HepG2 (cell line): ENCODE data around the gene LXN. TPM values are rescaled to one million over a fixed set of nuclear protein-coding genes. Genes with fewer than 3 reads are reported as not detected.

Experiments
- ATAC-seq: fragments of 200-7000 bp; cut with Tn5 transposase; 3 replicates; pipeline ENCODE4 v1.9.1; 2020; ENCODE audit warnings: mild to moderate bottlenecking, moderate library complexity
- BruUV-seq: library from RNA; stranded (reverse); fragments of 400-500 nt; replicated peaks from 2 replicates; lab custom pipeline; 2021; lab: Mats Ljungman, UMichigan
- CTCF ChIA-PET: fragments of 300-600 bp; formaldehyde crosslinking; extraction: SDS; loops from one replicate; lab custom pipeline; 2021; ENCODE audit warnings: low total read pairs, inconsistent platforms, low intra/inter-chr PET ratio; lab: Yijun Ruan, JAX
- POLR2A ChIA-PET: fragments of 350-600 bp; sonication (Branson Sonifier 250); formaldehyde crosslinking; loops from one replicate; lab custom pipeline; 2020; ENCODE audit warnings: antibody characterized with exemption, inconsistent platforms; lab: Yijun Ruan, JAX
- DNase-seq: peaks from one replicate; pipeline ENCODE4 v3.0.0-alpha.2; 2015; ENCODE audit warnings: low spot score
- FAIRE-seq: peaks from 3 replicates; lab custom pipeline; 2011; peaks lifted over from hg19 to GRCh38; lab: Jason Lieb, UNC
- H2AFZ ChIP-seq: one replicate; pipeline ENCODE4 v1.6.1; 2011; ENCODE audit warnings: low read length, inconsistent platforms
- H3K27ac ChIP-seq: fragments of 300-600 bp; 3 replicates; pipeline ENCODE4 v1.8.0; 2011; ENCODE audit warnings: mixed run types, mild to moderate bottlenecking, mixed read lengths, low read length, inconsistent platforms; ENCODE audit not compliant: insufficient read depth; ENCODE audit errors: extremely low read length
- H3K27me3 ChIP-seq, 2 experiments: fragments of 200-600 bp in 1 of 2; 2 replicates in 1 of 2; 3 replicates in 1 of 2; pipeline versions ENCODE4 v1.6.0 to v1.8.0; 2011; ENCODE audit warnings: low read length in 2 of 2, mild to moderate bottlenecking in 2 of 2, moderate library complexity in 2 of 2, inconsistent platforms in 1 of 2; ENCODE audit not compliant: insufficient read depth in 2 of 2, control insufficient read depth in 1 of 2
- H3K36me3 ChIP-seq, 2 experiments: fragments of 200-600 bp in 1 of 2; replicated peaks in 1 of 2; 2 replicates in 1 of 2; 3 replicates in 1 of 2; pipeline versions ENCODE4 v1.5.1 to v1.8.0; 2011; ENCODE audit warnings: low read length in 2 of 2, inconsistent platforms in 1 of 2; ENCODE audit not compliant: insufficient read depth in 2 of 2, control insufficient read depth in 1 of 2
- H3K4me1 ChIP-seq: 2 replicates; pipeline ENCODE4 v1.5.1; 2012; ENCODE audit warnings: low read length, inconsistent platforms; ENCODE audit not compliant: insufficient read depth
- H3K4me2 ChIP-seq: 2 replicates; pipeline ENCODE4 v1.6.0; 2011; ENCODE audit warnings: low read depth, low read length, inconsistent platforms
- H3K4me3 ChIP-seq, 3 experiments: fragments of 200-600 bp in 1 of 3; sonication (generic), shearing (Covaris generic) in 1 of 3; replicated peaks in 1 of 3; 2 replicates each; pipeline ENCODE4 v1.5.1; 2011 to 2016; ENCODE audit warnings: low read length in 3 of 3, inconsistent platforms in 2 of 3, low read depth in 2 of 3, mild to moderate bottlenecking in 2 of 3, control low read depth in 1 of 3, mixed read lengths in 1 of 3; ENCODE audit not compliant: insufficient read depth in 1 of 3
- H3K79me2 ChIP-seq: one replicate; pipeline ENCODE4 v1.6.1; 2011; ENCODE audit warnings: low read length, inconsistent platforms; ENCODE audit not compliant: insufficient read depth
- H3K9ac ChIP-seq: 2 replicates; pipeline ENCODE4 v1.6.0; 2011; ENCODE audit warnings: mild to moderate bottlenecking, low read depth, low read length, inconsistent platforms; ENCODE audit not compliant: insufficient read depth
- H3K9me3 ChIP-seq: 2 replicates; pipeline ENCODE4 v1.5.1; 2012; ENCODE audit warnings: mild to moderate bottlenecking, low read length
- H4K20me1 ChIP-seq: 2 replicates; pipeline ENCODE4 v1.6.0; 2011; ENCODE audit warnings: inconsistent platforms, mild to moderate bottlenecking, low read length, moderate library complexity; ENCODE audit not compliant: insufficient read depth
- ATF1 ChIP-seq: IDR thresholded peaks from 2 replicates; pipeline ENCODE4 v1.6.1; 2016; ENCODE audit warnings: mild to moderate bottlenecking, control low read depth
- CENPX ChIP-seq: sonication (generic); formaldehyde crosslinking; IDR thresholded peaks from 2 replicates; pipeline ENCODE4 v1.9.0; 2021; ENCODE audit warnings: mild to moderate bottlenecking, missing genetic modification reagents, moderate library complexity
- CHCHD3 ChIP-seq: sonication (generic); formaldehyde crosslinking; IDR thresholded peaks from 2 replicates; pipeline ENCODE4 v1.8.0; 2022; ENCODE audit warnings: mild to moderate bottlenecking, missing genetic modification reagents, moderate library complexity
- IRF2 ChIP-seq: IDR thresholded peaks from 2 replicates; pipeline ENCODE4 v1.6.1; 2018; ENCODE audit warnings: missing genetic modification reagents, missing compliant biosample characterization
- KMT2A ChIP-seq: sonication (generic); formaldehyde crosslinking; IDR thresholded peaks from 2 replicates; pipeline ENCODE4 v1.4.0; 2020; ENCODE audit warnings: missing genetic modification reagents
- KMT2B ChIP-seq: IDR thresholded peaks from 2 replicates; pipeline ENCODE4 v1.6.1; 2016; ENCODE audit warnings: missing genetic modification reagents, missing compliant biosample characterization
- ZFP90 ChIP-seq: sonication (generic); formaldehyde crosslinking; IDR thresholded peaks from 2 replicates; pipeline ENCODE4 v1.8.0; 2022; ENCODE audit warnings: missing genetic modification reagents, mild to moderate bottlenecking, inconsistent platforms, borderline replicate concordance
- ZMYM4 ChIP-seq: sonication (generic); formaldehyde crosslinking; IDR thresholded peaks from 2 replicates; pipeline ENCODE4 v1.8.1; 2023; ENCODE audit warnings: mild to moderate bottlenecking, missing genetic modification reagents
- ZNF7 ChIP-seq: IDR thresholded peaks from 2 replicates; pipeline ENCODE4 v1.6.1; 2016; ENCODE audit warnings: missing biosample characterization, missing genetic modification reagents
- WGBS: methylation state at CpG from one replicate; pipeline ENCODE4 v1.1.6; 2017; ENCODE audit warnings: low lambda C conversion rate; 5-methylcytosine and 5-hydroxymethylcytosine counted together
- in situ Hi-C: cut with HindIII; loops from 2 replicates; pipeline ENCODE4 v1.10.0; 2017; ENCODE audit warnings: low pct_unique_long_range_greater_than_20kb; ENCODE audit not compliant: extremely low pct_ligation_motif_present
- intact Hi-C: fragments of 100-400 bp; cut with micrococcal nuclease; formaldehyde crosslinking; loops from one replicate; pipeline ENCODE4 v1.10.0; 2022; ENCODE audit not compliant: unreplicated experiment
- polyA plus RNA-seq, 8 experiments: library from polyadenylated mRNA; depleted of rRNA in 3 of 8; stranded (reverse) in 7 of 8; unstranded in 1 of 8; fragments of >200 nt; fragmentation: Illumina TruSeq in 4 of 8; extraction: Trizol in 4 of 8; gene quantifications; 2 replicates each; pipeline versions ENCODE4 v1.2.1 to v1.2.3, GENCODE V29; 2011 to 2016; ENCODE audit warnings: low read depth in 4 of 8, missing spikeins in 1 of 8, mixed read lengths in 1 of 8; ENCODE audit not compliant: insufficient read depth in 1 of 8
- total RNA-seq, 5 experiments: library from RNA; depleted of rRNA; stranded (reverse); fragments of >200 nt; fragmentation: Illumina TruSeq; extraction: Trizol; gene quantifications; 2 replicates each; pipeline ENCODE4 v1.2.3, GENCODE V29; 2016; ENCODE audit warnings: low read depth in 1 of 5
- TF ChIP-seq, protein P1 (sequence below): sonication (generic); formaldehyde crosslinking; conservative IDR thresholded peaks from 2 replicates; pipeline ENCODE4 v1.8.1; 2023; ENCODE audit warnings: missing genetic modification reagents
- TF ChIP-seq, protein P2 (sequence below): sonication (generic); formaldehyde crosslinking; IDR thresholded peaks from 2 replicates; pipeline ENCODE4 v1.8.1; 2023; ENCODE audit warnings: missing genetic modification reagents, inconsistent platforms, borderline replicate concordance
- TF ChIP-seq, protein P3 (sequence below): IDR thresholded peaks from 2 replicates; pipeline ENCODE4 v1.6.1; 2016; ENCODE audit warnings: mild to moderate bottlenecking
- TF ChIP-seq, protein P4 (sequence below): sonication (generic); formaldehyde crosslinking; IDR thresholded peaks from 2 replicates; pipeline ENCODE4 v1.4.0; 2020; ENCODE audit warnings: missing genetic modification reagents

Gene LXN
- total and polyA plus RNA-seq, 2 of the 13 experiments (the other 11 are each of a cell fraction or from before 2014, with no cell fraction given), result not detected

DNA sequence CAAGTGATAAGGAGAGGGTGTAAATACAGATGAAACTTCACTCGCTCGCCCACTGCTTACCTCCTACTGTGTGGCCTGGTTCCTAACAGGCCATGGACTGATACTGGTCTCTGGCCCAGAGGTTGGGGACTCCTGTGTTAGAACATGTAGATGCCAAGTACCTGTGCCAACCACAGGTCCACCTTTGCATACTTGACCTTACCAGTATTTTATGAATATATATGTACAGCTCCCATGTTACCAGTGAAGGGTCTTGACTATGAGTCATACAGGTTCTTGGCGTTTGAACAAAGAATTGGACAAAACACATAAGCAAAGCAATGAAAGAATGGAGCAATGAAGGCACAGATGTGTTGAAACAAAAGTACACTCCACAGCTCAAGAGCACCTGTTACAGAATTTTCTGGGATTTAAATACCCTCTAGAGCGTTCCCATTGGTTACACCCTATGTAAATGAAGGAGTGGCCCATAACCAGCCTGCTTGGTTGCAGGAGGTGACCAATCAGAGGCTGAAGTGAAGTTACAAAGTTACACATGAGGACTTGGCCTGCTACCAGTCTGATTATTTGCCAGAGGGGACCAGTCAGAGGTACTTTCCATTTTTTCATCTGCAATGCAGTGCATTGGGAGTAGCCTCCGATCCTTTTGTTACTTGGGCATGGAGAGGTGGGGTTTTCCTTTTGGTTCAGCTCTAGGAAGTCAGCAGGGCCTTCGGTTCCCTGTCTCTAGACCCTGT is 29.8 kb downstream of the LXN start:
- no peaks in the 10 kb centered on the region; the same call in 1 of the 2 replicates for H4K20me1 ChIP-seq
- intact Hi-C loops (loop anchor here (5.0 to 10.0 kb wide), 4 partner anchors 90 to 1028 kb away; partner anchors contain the start of gene MFSD1), in situ Hi-C loops (loop anchor here (5.0 kb wide), 1 partner anchor 105 kb away; no protein-coding TSS in a partner anchor)
- peaks cover 23% of the 10 kb centered on the region for H3K79me2 ChIP-seq
- FAIRE-seq (no peak), ATAC-seq (peak; percentile 4; the same call in 1 of the 3 replicates), DNase-seq (no peak)
- no peak overlapping the region for H3K9ac ChIP-seq
- 51% methylated on average over 6 of the region's 6 CpGs for WGBS
- POLR2A ChIA-PET, result no interaction called here
- H3K27me3 ChIP-seq, result no peaks in the 10 kb centered on the region; a peak in 1 of 5 replicates
- H3K4me2 ChIP-seq, result peak overlapping the region; percentile 50
- peak overlapping the region; percentile 83 for H2AFZ ChIP-seq
- H3K9me3 ChIP-seq, result no peaks in the 10 kb centered on the region
- H3K27ac ChIP-seq, result no peak overlapping the region
- H3K4me3 ChIP-seq, result 0 out of 6 replicates have a peak overlapping the region, but pooled peaks of 1 of the 3 experiments have one; percentile 38
- peaks cover 2 to 5% of the 10 kb centered on the region in 2 experiments; a peak in 2 of 5 replicates for H3K36me3 ChIP-seq
- CTCF ChIA-PET, result no interaction called here
- TF ChIP-seq ZMYM4 (CRISPR knock-in tag), result 0 out of 2 replicates have a peak, but pooled peaks have one; percentile 29
- TF ChIP-seq KMT2A (CRISPR knock-in tag), result no peak
- TF ChIP-seq, protein P1, sequence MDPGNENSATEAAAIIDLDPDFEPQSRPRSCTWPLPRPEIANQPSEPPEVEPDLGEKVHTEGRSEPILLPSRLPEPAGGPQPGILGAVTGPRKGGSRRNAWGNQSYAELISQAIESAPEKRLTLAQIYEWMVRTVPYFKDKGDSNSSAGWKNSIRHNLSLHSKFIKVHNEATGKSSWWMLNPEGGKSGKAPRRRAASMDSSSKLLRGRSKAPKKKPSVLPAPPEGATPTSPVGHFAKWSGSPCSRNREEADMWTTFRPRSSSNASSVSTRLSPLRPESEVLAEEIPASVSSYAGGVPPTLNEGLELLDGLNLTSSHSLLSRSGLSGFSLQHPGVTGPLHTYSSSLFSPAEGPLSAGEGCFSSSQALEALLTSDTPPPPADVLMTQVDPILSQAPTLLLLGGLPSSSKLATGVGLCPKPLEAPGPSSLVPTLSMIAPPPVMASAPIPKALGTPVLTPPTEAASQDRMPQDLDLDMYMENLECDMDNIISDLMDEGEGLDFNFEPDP, result 0 out of 2 replicates have a peak, but pooled peaks have one; percentile 40
- H3K4me1 ChIP-seq, result peaks cover 23% of the 10 kb centered on the region
- BruUV-seq, result no TSS peak

DNA sequence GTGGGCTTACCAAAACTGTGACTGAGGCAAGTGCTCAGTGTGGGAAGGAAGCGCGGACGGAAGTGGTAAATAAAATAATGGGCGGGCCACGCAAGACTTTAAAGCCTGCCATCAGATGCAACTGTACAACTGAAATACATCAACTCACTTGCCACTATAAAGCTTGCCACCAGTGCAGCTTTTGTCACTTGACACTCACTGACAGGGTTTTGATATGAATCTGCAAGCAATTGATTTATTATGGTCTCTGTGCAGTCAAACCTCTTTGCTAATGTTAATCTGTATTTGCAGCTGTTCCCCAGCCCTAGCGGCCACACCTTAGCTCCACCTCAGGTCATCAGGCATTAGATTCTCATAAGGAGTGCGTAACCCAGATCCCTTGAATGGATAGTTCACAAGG is 30.4 kb downstream of the LXN start:
- 88% methylated on average over 7 of the region's 7 CpGs for WGBS
- TF ChIP-seq, protein P2, sequence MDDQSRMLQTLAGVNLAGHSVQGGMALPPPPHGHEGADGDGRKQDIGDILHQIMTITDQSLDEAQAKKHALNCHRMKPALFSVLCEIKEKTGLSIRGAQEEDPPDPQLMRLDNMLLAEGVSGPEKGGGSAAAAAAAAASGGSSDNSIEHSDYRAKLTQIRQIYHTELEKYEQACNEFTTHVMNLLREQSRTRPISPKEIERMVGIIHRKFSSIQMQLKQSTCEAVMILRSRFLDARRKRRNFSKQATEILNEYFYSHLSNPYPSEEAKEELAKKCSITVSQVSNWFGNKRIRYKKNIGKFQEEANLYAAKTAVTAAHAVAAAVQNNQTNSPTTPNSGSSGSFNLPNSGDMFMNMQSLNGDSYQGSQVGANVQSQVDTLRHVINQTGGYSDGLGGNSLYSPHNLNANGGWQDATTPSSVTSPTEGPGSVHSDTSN (CRISPR knock-in tag), result no peak
- TF ChIP-seq CHCHD3 (CRISPR knock-in tag) (no peak), CENPX (CRISPR knock-in tag) (no peak), IRF2 (no peak), ZFP90 (no peak), ZNF7 (CRISPR knock-in tag) (no peak), ATF1 (CRISPR knock-in tag) (no peak), KMT2B (CRISPR knock-in tag) (no peak)
- TF ChIP-seq, protein P3, sequence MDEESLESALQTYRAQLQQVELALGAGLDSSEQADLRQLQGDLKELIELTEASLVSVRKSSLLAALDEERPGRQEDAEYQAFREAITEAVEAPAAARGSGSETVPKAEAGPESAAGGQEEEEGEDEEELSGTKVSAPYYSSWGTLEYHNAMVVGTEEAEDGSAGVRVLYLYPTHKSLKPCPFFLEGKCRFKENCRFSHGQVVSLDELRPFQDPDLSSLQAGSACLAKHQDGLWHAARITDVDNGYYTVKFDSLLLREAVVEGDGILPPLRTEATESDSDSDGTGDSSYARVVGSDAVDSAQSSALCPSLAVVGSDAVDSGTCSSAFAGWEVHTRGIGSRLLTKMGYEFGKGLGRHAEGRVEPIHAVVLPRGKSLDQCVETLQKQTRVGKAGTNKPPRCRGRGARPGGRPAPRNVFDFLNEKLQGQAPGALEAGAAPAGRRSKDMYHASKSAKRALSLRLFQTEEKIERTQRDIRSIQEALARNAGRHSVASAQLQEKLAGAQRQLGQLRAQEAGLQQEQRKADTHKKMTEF, result no peak
- TF ChIP-seq, protein P4, sequence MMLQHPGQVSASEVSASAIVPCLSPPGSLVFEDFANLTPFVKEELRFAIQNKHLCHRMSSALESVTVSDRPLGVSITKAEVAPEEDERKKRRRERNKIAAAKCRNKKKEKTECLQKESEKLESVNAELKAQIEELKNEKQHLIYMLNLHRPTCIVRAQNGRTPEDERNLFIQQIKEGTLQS (CRISPR knock-in tag), result no peak

More for the DNA sequence above, 30.4 kb downstream of the LXN start:
- no peak overlapping the region for H3K4me2 ChIP-seq
- no peak overlapping the region for H2AFZ ChIP-seq
- no peak for FAIRE-seq
- no peaks in the 10 kb centered on the region; the same call in 1 of the 2 replicates for H4K20me1 ChIP-seq
- no peaks in the 10 kb centered on the region for H3K9me3 ChIP-seq
- no peak overlapping the region for H3K9ac ChIP-seq
- no peaks in the 10 kb centered on the region; a peak in 1 of 5 replicates for H3K27me3 ChIP-seq
- H3K4me1 ChIP-seq, result peaks cover 23% of the 10 kb centered on the region
- ChIA-PET CTCF (interaction anchor here (0.6 kb wide), 1 partner anchor 129 kb away, joined by 3 read pairs; no protein-coding TSS in a partner anchor), POLR2A (no interaction called here)
- peaks cover 2 to 5% of the 10 kb centered on the region in 2 experiments; a peak in 2 of 5 replicates for H3K36me3 ChIP-seq
- DNase-seq, result no peak
- BruUV-seq, result no TSS peak
- H3K27ac ChIP-seq, result no peak overlapping the region
- peaks cover 23% of the 10 kb centered on the region for H3K79me2 ChIP-seq
- no peak overlapping the region for H3K4me3 ChIP-seq
- in situ Hi-C loops, result loop anchor here (5.0 kb wide), 1 partner anchor 105 kb away; no protein-coding TSS in a partner anchor
- intact Hi-C loops, result loop anchor here (5.0 to 10.0 kb wide), 4 partner anchors 90 to 1027 kb away; partner anchors contain the start of gene MFSD1
- ATAC-seq, result no peak
